CD4-positive, alpha-beta T cell treated with Interleukin-10 for 1 hour (primary cell): Measurements from ENCODE around the gene TMEM145.

ENCODE experiments used
- DNase-seq: peaks from one replicate; pipeline ENCODE4 v3.0.0-alpha.2; 2020

Gene TMEM145

GRCh38 chr19:42290136-42290522, 23.0 kb upstream of the TMEM145 start:
- no peak for DNase-seq

DNA sequence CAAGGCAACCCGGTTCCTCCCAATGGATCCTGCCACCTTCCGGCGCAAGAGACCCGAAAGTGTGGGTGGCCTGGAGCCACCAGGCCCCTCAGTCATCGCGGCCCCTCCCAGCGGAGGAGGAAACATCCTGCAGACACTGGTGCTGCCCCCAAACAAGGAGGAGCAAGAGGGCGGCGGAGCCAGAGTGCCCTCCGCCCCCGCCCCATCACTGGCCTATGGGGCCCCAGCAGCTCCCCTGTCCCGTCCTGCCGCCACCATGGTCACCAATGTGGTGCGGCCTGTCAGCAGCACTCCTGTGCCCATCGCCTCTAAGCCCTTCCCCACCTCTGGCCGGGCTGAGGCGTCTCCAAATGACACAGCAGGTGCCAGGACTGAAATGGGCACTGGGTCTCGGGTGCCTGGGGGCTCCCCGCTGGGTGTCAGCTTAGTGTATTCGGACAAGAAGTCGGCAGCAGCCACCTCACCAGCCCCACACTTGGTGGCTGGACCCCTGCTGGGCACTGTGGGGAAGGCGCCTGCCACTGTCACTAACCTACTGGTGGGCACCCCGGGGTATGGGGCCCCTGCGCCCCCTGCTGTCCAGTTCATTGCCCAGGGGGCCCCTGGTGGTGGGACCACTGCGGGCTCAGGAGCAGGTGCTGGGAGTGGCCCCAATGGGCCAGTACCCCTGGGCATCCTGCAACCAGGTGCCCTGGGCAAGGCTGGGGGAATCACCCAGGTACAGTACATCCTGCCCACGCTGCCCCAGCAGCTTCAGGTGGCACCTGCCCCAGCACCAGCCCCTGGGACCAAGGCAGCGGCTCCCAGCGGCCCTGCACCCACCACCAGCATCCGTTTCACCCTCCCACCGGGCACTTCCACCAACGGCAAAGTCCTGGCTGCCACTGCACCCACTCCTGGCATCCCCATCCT, 22.3 kb upstream of the TMEM145 start:
- DNase-seq = peak; percentile 71

DNA sequence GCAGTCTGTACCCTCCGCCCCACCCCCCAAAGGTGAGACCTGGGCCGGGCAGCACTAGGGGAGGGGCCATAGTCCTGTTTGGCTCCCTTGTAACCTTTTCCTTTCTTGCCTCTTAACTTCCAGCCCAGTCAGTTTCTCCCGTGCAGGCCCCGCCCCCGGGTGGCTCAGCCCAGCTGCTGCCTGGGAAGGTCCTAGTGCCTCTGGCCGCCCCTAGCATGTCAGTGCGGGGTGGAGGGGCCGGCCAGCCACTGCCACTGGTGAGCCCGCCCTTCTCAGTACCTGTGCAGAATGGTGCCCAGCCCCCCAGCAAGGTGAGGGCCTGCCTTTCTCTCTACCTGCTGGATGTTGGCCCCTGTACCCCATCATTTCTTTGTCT, 21.7 kb upstream of the TMEM145 start:
- DNase-seq = no peak

DNA sequence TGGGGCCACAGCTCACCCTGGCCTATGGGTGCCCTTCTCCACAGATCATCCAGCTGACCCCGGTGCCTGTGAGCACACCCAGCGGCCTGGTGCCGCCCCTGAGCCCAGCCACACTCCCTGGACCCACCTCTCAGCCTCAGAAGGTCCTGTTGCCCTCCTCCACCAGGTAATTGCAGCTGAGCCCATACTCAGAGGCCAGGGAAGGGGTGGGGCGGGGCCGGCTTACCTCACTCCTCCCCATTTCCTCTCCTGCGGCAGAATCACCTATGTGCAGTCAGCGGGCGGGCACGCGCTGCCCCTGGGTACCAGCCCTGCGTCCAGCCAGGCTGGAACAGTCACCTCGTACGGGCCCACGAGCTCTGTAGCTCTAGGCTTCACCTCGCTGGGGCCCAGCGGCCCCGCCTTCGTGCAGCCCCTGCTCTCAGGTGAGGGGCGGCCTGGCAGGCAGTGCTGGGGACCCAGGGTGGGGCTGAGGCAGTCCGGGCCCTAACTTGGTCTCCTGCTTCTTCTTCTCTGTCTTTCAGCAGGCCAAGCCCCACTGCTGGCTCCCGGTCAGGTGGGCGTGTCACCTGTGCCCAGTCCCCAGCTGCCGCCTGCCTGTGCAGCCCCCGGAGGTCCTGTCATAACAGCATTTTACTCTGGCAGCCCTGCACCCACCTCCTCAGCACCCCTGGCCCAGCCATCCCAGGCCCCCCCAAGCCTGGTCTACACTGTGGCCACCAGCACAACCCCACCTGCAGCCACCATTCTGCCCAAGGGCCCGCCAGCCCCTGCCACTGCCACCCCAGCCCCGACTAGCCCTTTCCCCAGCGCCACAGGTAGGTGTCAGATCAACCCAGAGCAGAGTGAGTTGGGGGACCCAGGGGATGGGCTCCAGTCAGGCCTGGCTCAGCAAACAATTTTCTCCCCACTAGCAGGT, 20.8 kb upstream of the TMEM145 start:
- no peak for DNase-seq

DNA sequence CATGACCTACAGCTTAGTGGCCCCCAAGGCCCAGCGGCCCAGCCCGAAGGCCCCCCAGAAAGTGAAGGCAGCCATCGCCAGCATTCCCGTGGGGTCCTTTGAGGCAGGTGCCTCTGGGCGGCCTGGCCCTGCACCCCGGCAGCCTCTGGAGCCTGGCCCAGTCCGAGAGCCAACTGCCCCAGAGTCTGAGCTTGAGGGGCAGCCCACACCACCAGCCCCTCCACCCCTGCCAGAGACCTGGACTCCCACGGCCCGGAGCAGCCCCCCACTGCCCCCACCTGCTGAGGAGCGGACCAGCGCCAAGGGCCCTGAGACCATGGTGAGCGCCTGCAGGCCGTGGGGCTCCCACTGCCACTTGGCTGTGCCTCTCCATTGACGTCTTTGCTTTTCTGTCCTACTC, 20.1 kb upstream of the TMEM145 start:
- no peak for DNase-seq

DNA sequence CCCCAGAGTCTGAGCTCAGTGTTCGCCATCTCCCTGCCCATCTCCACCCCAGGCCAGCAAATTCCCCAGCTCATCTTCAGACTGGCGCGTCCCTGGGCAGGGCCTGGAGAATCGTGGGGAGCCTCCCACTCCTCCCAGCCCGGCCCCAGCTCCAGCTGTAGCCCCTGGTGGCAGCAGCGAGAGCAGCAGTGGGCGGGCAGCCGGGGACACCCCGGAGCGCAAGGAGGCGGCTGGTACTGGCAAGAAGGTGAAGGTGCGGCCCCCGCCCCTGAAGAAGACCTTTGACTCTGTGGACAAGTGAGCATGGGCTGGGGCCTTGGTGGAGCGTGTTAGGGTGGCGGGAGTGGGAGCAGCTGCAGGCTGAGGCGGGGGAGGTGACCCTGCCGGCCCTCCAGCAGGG, 19.6 kb upstream of the TMEM145 start:
- DNase-seq = no peak

GRCh38 chr19:42293948-42294347, 19.2 kb upstream of the TMEM145 start:
- no peak for DNase-seq

DNA sequence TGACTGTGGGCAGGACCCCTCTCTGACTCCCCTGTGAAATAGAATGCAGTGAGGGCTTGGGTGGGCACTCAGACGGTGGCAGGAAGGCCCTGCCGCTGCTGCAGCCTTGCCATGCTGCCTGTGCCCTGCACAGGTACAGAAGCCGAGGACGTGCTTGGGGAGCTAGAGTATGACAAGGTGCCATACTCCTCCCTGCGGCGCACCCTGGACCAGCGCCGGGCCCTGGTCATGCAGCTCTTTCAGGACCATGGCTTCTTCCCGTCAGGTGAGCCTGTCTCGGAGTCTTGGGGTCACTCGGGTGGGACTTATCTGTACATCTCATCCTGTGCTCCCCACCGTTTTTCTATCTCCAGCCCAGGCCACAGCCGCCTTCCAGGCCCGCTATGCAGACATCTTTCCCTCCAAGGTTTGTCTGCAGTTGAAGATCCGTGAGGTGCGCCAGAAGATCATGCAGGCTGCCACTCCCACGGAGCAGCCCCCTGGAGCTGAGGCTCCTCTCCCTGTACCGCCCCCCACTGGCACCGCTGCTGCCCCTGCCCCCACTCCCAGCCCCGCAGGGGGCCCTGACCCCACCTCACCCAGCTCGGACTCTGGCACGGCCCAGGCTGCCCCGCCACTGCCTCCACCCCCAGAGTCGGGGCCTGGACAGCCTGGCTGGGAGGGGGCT, 18.5 kb upstream of the TMEM145 start:
- no peak for DNase-seq

GRCh38 chr19:42295342-42295741, 17.8 kb upstream of the TMEM145 start:
- no peak for DNase-seq

DNA sequence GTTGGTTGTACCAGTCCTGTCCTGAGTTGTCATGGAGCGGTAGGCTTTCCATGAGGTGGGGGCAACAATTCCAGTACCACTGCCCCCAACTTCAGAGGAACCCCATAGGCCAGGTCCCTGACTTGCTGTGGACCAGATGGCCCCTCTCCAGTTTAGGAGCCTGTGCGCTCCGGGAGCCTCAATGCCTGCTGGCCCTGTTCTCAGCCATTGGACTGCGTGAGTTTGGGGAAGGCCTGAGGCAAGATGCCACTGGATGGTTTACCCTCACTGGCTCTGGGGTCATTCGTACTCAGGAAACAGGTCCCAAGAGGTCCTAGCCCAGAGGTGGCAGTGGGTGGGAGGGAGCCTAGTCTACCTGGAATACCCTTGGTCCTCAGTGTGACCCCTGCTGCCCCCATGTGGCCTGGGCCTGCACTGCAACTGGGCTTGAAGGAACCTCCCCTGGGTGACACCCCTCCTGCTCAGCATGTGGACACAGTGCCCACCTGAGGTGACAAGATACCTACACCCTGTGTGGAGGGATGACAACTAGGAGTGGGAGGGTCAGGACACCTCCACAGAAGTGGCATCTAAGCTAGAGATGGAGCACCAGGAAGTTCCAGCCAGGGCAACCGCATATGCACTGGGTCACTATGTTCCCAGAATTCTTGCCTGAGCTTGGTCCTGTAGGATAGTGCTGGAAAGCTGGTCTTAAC, 17.1 kb upstream of the TMEM145 start:
- peak; percentile 90 for DNase-seq

- no peak for DNase-seq
Observed at GRCh38 chr19:42297039-42297438, 16.1 kb upstream of the TMEM145 start.

DNA sequence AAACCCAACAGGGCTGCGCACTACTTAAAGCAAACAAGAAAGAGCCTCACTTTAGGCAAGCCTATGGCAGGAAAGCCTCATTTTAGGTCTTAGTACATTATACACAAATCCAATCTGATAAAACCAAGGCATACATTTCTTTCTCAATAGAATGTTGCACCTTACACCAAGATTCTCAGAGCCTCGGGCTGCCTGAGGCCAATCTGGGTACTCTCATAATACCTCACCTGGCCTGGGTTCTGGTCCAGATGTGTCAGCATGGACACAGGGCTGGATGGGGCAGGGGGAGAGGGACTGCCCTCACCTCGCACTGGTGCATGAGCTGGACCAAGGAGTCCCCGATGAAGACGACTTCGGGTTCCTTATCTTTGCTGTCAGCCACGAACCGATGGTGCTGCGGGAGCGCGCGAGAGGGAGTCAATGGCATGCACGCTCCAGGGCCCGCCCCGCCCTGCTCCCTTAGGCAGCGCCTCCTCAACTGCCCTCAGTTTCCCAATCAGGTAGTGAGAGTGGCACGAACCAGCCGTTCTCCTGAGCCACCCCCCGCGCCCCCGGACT, 11.4 kb upstream of the TMEM145 start, which contains the start of gene PRR19:
Gene PRR19, plus strand, starts transcription at position 487 of the 558 bp plus-strand sequence. CDS start 7,453 bp downstream, outside the sequence.
- DNase-seq = no peak

DNA sequence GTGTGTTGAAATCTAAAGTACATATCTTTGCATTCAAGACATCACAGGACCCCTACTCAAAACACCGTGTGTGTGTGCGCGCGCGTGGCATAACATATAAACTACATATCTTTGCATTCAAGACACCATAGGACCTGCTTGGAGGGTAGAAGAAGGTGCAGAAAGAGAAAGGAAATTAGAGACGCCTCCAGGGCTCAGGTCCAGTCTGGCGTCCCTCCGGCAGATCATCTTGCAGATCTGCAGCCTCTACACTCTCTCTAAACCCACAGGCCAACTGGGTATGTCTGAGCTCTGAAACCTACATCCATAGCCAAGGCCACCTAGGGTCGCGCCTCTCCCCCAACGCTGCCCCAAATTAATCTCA, 10.0 kb upstream of the TMEM145 start:
- no peak for DNase-seq

- no peak for DNase-seq
Observed at GRCh38 chr19:42303876-42304275, 9.2 kb upstream of the TMEM145 start.

DNA sequence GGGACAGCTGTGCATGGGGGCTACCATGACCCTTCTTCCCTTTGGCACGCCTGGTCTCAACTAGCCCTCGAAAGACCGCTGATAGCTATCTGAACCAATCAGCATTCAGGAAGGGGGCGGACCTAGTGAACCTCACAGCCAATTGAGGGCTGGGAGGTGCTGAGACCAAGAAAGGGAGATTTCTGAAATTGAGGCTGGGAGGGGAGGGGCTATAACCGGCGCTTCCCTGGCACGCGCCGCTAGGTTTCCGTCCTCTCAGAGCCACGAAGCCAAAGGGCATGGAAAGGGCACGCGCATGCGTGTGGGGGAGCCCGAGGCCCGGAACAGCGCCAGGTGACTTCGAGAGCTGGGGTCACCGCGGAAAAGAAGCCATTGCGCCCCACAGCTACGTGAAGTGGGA, 6.5 kb upstream of the TMEM145 start:
- no peak for DNase-seq

GRCh38 chr19:42309686-42310085, 3.4 kb upstream of the TMEM145 start:
- DNase-seq = no peak

- DNase-seq = no peak
Observed at GRCh38 chr19:42311657-42312056, 1.5 kb upstream of the TMEM145 start.

DNA sequence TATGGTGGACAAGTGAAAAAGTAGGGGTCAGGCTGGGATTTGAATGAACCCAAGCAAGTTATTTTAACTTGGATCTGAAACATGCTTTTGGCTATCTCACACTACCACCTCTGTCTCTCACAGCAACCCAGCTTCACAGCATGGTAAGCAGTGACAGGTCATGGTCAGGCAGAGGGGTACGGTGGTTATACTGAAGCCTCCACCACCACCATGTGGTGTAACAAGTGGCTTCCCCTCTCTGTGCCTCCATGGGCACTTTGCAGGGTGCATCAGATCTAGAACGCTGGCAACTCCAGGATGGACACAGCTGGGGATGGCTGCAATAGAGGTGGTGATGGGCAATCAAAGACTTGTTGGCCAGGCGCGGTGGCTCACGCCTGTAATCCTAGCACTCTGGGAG, 739 bp upstream of the TMEM145 start:
- DNase-seq = no peak

- DNase-seq = no peak
Observed at GRCh38 chr19:42313840-42314755, 989 bp downstream of the TMEM145 start.

DNA sequence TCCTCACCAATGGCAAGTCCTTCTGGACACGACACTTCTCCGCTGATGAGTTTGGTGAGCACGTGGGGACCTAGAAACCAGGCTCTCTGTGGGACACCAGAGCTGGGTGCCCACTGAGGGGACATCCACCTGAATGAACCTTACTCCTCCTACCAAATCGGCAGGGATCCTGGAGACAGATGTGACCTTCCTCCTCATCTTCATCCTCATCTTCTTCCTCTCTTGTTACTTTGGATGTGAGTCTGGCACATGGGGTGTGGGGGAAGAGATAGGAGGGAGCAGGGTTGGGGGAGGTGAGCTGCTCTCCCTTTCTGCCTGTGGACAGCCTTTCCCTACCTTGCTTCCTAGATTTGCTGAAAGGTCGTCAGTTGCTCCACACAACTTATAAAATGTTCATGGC, 1.9 kb downstream of the TMEM145 start:
- DNase-seq = no peak
